SU-DHL-6 (cell line): ENCODE data around the gene AKAP8L.

Source experiments
- CTCF ChIP-seq: fragments of 200-600 bp; sonication (generic); IDR thresholded peaks from one replicate; pipeline ENCODE4 v1.5.1; 2017; ENCODE audit warnings: antibody characterized with exemption, mild to moderate bottlenecking, low read length, moderate library complexity; ENCODE audit not compliant: insufficient read depth, poor library complexity, severe bottlenecking
- EZH2phosphoT487 ChIP-seq: fragments of 200-600 bp; sonication (generic), shearing (Covaris generic); conservative IDR thresholded peaks from 2 replicates; pipeline ENCODE4 v1.6.1; 2018; ENCODE audit warnings: mild to moderate bottlenecking, antibody characterized with exemption, low read length, moderate library complexity, mixed read lengths

DNA sequence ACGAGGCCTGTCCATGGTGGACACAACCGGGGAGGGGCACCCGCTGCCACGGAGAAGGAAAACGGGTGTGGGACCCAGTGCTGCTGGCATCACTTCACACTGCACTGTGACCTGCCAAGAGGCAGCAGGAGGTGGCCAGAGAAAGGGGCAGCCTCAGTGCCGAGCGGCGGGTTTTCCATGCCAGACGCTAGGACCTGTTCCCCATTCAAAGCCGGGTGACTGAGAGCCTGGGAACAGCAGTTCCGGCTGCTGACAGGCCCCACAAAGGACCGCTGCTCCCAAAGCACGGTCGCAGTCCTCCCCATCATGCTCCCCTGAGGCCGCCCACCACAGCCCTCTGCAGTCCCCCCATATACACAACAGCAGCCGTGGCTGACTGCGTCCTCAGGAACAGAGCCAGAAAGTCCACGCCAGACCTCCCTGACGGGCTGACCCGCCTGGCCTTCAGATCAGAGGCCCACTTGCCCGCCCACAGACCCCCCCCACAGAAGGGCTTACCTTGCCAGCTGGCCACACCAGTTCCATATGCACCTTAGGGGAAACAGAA is 44.6 kb downstream of the AKAP8L start:
- no peak for TF ChIP-seq CTCF
- no peak for TF ChIP-seq EZH2phosphoT487
